ENCODE data around the gene HMCES. TPM values are rescaled to one million over a fixed set of nuclear protein-coding genes. Genes with fewer than 3 reads are reported as not detected.

Gene HMCES
- total and polyA plus RNA-seq, 2 of the 13 experiments (the other 11 are each of a cell fraction or from before 2014, with no cell fraction given), result 16.1 to 37.5 TPM

- TF ChIP-seq HDAC6 (IDR thresholded peaks at IDR 0.05; ENCODE audit: low read depth, low read length) (0 out of 2 replicates have a peak, but pooled peaks have one; percentile 40), AHR (CRISPR knock-in tag; IDR thresholded peaks at IDR 0.05) (0 out of 2 replicates have a peak, but pooled peaks have one; percentile 31), RNF2 (conservative IDR thresholded peaks at IDR 0.05; ENCODE audit: low read depth) (no peak), XRCC5 (optimal IDR thresholded peaks at IDR 0.05; ENCODE audit: low read length) (peak; percentile 39), TAF1 (CRISPR knock-in tag; IDR thresholded peaks at IDR 0.05) (peak; percentile 40), ZFP41 (CRISPR knock-in tag; IDR thresholded peaks at IDR 0.05; ENCODE audit: borderline replicate concordance) (no peak), SETDB1 (CRISPR knock-in tag; IDR thresholded peaks at IDR 0.05; ENCODE audit: borderline replicate concordance) (no peak), ZNF143 (CRISPR knock-in tag; IDR thresholded peaks at IDR 0.05) (0 out of 2 replicates have a peak, but pooled peaks have one; percentile 18), ERF (CRISPR knock-in tag; IDR thresholded peaks at IDR 0.05) (peak; percentile 63; the same call in 1 of the 2 replicates), GABPA (IDR thresholded peaks at IDR 0.05; ENCODE audit: low read depth, low read length) (no peak), GABPA (CRISPR knock-in tag; IDR thresholded peaks at IDR 0.05; ENCODE audit: low read depth) (no peak), ZNF121 (CRISPR knock-in tag; IDR thresholded peaks at IDR 0.05) (no peak), FOXK1 (CRISPR knock-in tag; IDR thresholded peaks at IDR 0.05; ENCODE audit: borderline replicate concordance, low read depth) (0 out of 2 replicates have a peak, but pooled peaks have one; percentile 18), ZNF343 (CRISPR knock-in tag; IDR thresholded peaks at IDR 0.05) (peak; percentile 71; the same call in 1 of the 2 replicates), ZSCAN31 (CRISPR knock-in tag; IDR thresholded peaks at IDR 0.05; ENCODE audit: low read depth) (0 out of 2 replicates have a peak, but pooled peaks have one; percentile 29), ZNF232 (CRISPR knock-in tag; IDR thresholded peaks at IDR 0.05; ENCODE audit: borderline replicate concordance) (peak; percentile 36; the same call in 1 of the 2 replicates), ZNF709 (CRISPR knock-in tag; IDR thresholded peaks at IDR 0.05) (peak; percentile 38; the same call in 1 of the 2 replicates), SP140L (CRISPR knock-in tag; IDR thresholded peaks at IDR 0.05; ENCODE audit: borderline replicate concordance) (no peak), ZNF781 (CRISPR knock-in tag; IDR thresholded peaks at IDR 0.05; ENCODE audit: borderline replicate concordance, not compliant biosample characterization) (peak; percentile 16), ZFX (CRISPR knock-in tag; IDR thresholded peaks at IDR 0.05; ENCODE audit: low read depth) (peak; percentile 66), PPARG (CRISPR knock-in tag; conservative IDR thresholded peaks at IDR 0.05) (0 out of 2 replicates have a peak, but pooled peaks have one; percentile 18), STAG1 (CRISPR knock-in tag; IDR thresholded peaks at IDR 0.05) (peak; percentile 32; the same call in 1 of the 2 replicates), ZNF30 (CRISPR knock-in tag; IDR thresholded peaks at IDR 0.05) (no peak), GFI1 (CRISPR knock-in tag; IDR thresholded peaks at IDR 0.05; ENCODE audit: borderline replicate concordance) (peak; percentile 39; the same call in 1 of the 2 replicates), ZBTB46 (CRISPR knock-in tag; IDR thresholded peaks at IDR 0.05; ENCODE audit: borderline replicate concordance) (0 out of 2 replicates have a peak, but pooled peaks have one; percentile 51), ZMAT3 (CRISPR knock-in tag; conservative IDR thresholded peaks at IDR 0.05) (0 out of 2 replicates have a peak, but pooled peaks have one; percentile 60), ZNF543 (CRISPR knock-in tag; IDR thresholded peaks at IDR 0.05) (peak; percentile 71; the same call in 1 of the 2 replicates), ZNF883 (CRISPR knock-in tag; IDR thresholded peaks at IDR 0.05; ENCODE audit: not compliant biosample characterization) (peak; percentile 64), ZNF263 (CRISPR knock-in tag; IDR thresholded peaks at IDR 0.05) (no peak)
- TF ChIP-seq, protein P1, sequence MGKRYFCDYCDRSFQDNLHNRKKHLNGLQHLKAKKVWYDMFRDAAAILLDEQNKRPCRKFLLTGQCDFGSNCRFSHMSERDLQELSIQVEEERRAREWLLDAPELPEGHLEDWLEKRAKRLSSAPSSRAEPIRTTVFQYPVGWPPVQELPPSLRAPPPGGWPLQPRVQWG (CRISPR knock-in tag; IDR thresholded peaks at IDR 0.05; ENCODE audit: borderline replicate concordance, low read depth), result no peak
These were observed 35.9 kb downstream of the HMCES start (continued) for GRCh38 chr3:129314386-129315222.
